Keratinocyte (primary cell): Measurements from ENCODE around the gene PRKCSH. TPM values are rescaled to one million over a fixed set of nuclear protein-coding genes. Genes with fewer than 3 reads are reported as not detected.

Experiments used
- DNase-seq: peaks from one replicate; pipeline ENCODE4 v3.0.0-alpha.2; 2011; ENCODE audit warnings: low read depth, missing footprints, low spot score
- FAIRE-seq: peaks from 2 replicates; lab custom pipeline; 2011; peaks lifted over from hg19 to GRCh38; lab: Jason Lieb, UNC
- H2AFZ ChIP-seq: 2 replicates; pipeline ENCODE4 v1.6.0; 2012; ENCODE audit warnings: low read length, control low read depth, inconsistent platforms; ENCODE audit not compliant: control insufficient read depth
- H3K27ac ChIP-seq: 2 replicates; pipeline ENCODE4 v1.5.1; 2011; ENCODE audit warnings: low read length; ENCODE audit not compliant: control insufficient read depth, insufficient read depth
- H3K27me3 ChIP-seq: 3 replicates; pipeline ENCODE4 v1.6.0; 2011; ENCODE audit warnings: low read length; ENCODE audit not compliant: control insufficient read depth, insufficient read depth; ENCODE audit errors: extremely low read depth
- H3K36me3 ChIP-seq, 2 experiments: 2 replicates in 1 of 2; 3 replicates in 1 of 2; pipeline ENCODE4 v1.5.1; 2011; ENCODE audit warnings: low read length in 2 of 2, mild to moderate bottlenecking in 1 of 2; ENCODE audit not compliant: control insufficient read depth in 2 of 2, insufficient read depth in 2 of 2; ENCODE audit errors: extremely low read depth in 1 of 2
- H3K4me1 ChIP-seq: 3 replicates; pipeline ENCODE4 v1.5.1; 2011; ENCODE audit warnings: low read length; ENCODE audit not compliant: control insufficient read depth, insufficient read depth; ENCODE audit errors: extremely low read depth
- H3K4me2 ChIP-seq: 3 replicates; pipeline ENCODE4 v1.6.0; 2011; ENCODE audit warnings: low read depth, low read length; ENCODE audit not compliant: control insufficient read depth, insufficient read depth; ENCODE audit errors: extremely low read depth
- H3K4me3 ChIP-seq, 3 experiments: fragments of 200-600 bp in 1 of 3; sonication (generic) in 1 of 3; 2 replicates in 2 of 3; 3 replicates in 1 of 3; pipeline ENCODE4 v1.5.1; 2011 to 2016; ENCODE audit warnings: low read length in 3 of 3, mild to moderate bottlenecking in 3 of 3, control low read depth in 2 of 3, inconsistent platforms in 1 of 3, low read depth in 1 of 3, mixed read lengths in 1 of 3, mixed run types in 1 of 3, moderate library complexity in 1 of 3; ENCODE audit not compliant: control insufficient read depth in 2 of 3, insufficient read depth in 2 of 3; ENCODE audit errors: extremely low read depth in 1 of 3
- H3K79me2 ChIP-seq: 2 replicates; pipeline ENCODE4 v1.6.0; 2012; ENCODE audit warnings: low read length; ENCODE audit not compliant: control insufficient read depth, insufficient read depth
- H3K9ac ChIP-seq: 3 replicates; pipeline ENCODE4 v1.6.0; 2011; ENCODE audit warnings: low read length; ENCODE audit not compliant: control insufficient read depth, insufficient read depth; ENCODE audit errors: extremely low read depth
- H3K9me1 ChIP-seq: 3 replicates; pipeline ENCODE4 v1.6.0; 2011; ENCODE audit warnings: low read length; ENCODE audit not compliant: control insufficient read depth, insufficient read depth; ENCODE audit errors: extremely low read depth
- H3K9me3 ChIP-seq: 2 replicates; pipeline ENCODE4 v1.5.1; 2012; ENCODE audit warnings: low read depth, low read length; ENCODE audit not compliant: control insufficient read depth
- H4K20me1 ChIP-seq: 3 replicates; pipeline ENCODE4 v1.6.0; 2011; ENCODE audit warnings: low read length; ENCODE audit not compliant: control insufficient read depth, insufficient read depth; ENCODE audit errors: extremely low read depth
- EZH2 ChIP-seq: IDR thresholded peaks from one replicate; pipeline ENCODE4 v1.6.1; 2012; ENCODE audit warnings: inconsistent platforms, mild to moderate bottlenecking, low read length, moderate library complexity
- dilution Hi-C: fragments of 300-500 bp; cut with MboI; formaldehyde crosslinking; loops from one replicate; pipeline ENCODE4 v1.7.0; 2020; ENCODE audit warnings: low sequenced_read_pairs; ENCODE audit not compliant: extremely low pct_ligation_motif_present
- polyA plus RNA-seq, 5 experiments: library from polyadenylated mRNA; depleted of rRNA in 3 of 5; stranded (reverse) in 3 of 5; stranded (forward) in 1 of 5; unstranded in 1 of 5; fragments of >200 nt; gene quantifications; 1 replicate in 1 of 5; 2 replicates in 3 of 5; 3 replicates in 1 of 5; pipeline versions ENCODE4 v1.2.1 to v1.2.3, GENCODE V29; 2011 to 2012; ENCODE audit warnings: missing spikeins in 2 of 5, low read depth in 1 of 5, low replicate concordance in 1 of 5
- TF ChIP-seq, protein P1 (sequence below), 3 experiments: IDR thresholded peaks in 1 of 3; conservative IDR thresholded peaks in 1 of 3; optimal IDR thresholded peaks in 1 of 3; 2 replicates in 2 of 3; 3 replicates in 1 of 3; pipeline versions ENCODE3 to v1.5.1; 2011; ENCODE audit warnings: low read length in 3 of 3, mild to moderate bottlenecking in 3 of 3, moderate library complexity in 2 of 3, control low read depth in 1 of 3, inconsistent platforms in 1 of 3; ENCODE audit not compliant: insufficient read depth in 2 of 3; ENCODE audit errors: extremely low read depth in 1 of 3

PRKCSH gene
- polyA plus RNA-seq, 1 donor (not counting 4 experiments of a cell fraction or from before 2014, with no cell fraction given), result 56.3 TPM

- no peaks in the 10 kb centered on the region for H3K9me3 ChIP-seq
- dilution Hi-C loops, result no loop called here
- no peak for FAIRE-seq
Observed at GRCh38 chr19:11448923-11449554, 13.6 kb downstream of the PRKCSH start.

DNA sequence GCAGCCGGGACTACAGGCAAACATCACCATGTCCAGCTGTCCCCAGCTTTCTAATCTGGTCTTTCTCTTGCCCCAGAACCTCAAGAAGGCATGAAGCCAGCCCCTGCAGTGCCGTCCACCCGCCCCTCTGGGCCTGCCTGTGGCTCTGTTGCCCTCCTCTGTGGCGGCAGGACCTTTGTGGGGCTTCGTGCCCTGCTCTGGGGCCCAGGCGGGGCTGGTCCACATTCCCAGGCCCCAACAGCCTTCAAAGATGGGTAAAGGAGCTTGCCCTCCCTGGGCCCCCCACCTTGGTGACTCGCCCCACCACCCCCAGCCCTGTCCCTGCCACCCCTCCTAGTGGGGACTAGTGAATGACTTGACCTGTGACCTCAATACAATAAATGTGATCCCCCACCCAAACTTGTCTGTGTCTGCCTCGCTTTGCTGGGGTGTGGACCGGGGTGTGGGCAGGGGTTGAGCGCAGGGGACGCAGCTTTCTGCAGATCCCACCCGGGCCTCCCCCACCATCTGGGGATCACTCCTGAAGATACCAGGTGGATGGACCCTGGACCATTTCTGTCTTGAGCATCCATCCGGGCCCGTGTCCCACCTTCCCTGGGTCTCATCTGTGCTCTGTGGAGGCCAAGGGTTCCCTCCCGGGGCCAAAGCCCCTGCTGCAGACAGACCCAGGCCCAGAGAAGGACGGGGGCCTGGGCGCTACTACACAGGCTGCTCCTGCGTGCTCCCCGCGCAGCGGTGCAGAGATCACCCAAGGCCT, 15.3 kb downstream of the PRKCSH start:
- DNase-seq (no peak), FAIRE-seq (no peak)
- dilution Hi-C loops, result no loop called here
- Histone ChIP-seq H3K36me3 (peaks cover 14 to 23% of the 10 kb centered on the region in 2 experiments), H4K20me1 (no peaks in the 10 kb centered on the region), H3K9ac (no peak overlapping the region), H3K4me3 (no peak overlapping the region), H3K79me2 (no peaks in the 10 kb centered on the region), H3K27me3 (no peaks in the 10 kb centered on the region), H2AFZ (no peak overlapping the region), H3K9me1 (no peaks in the 10 kb centered on the region), H3K4me1 (no peaks in the 10 kb centered on the region), H3K27ac (no peak overlapping the region), H3K4me2 (no peak overlapping the region), H3K9me3 (no peaks in the 10 kb centered on the region)
- TF ChIP-seq EZH2, result no peak
- TF ChIP-seq, protein P1, sequence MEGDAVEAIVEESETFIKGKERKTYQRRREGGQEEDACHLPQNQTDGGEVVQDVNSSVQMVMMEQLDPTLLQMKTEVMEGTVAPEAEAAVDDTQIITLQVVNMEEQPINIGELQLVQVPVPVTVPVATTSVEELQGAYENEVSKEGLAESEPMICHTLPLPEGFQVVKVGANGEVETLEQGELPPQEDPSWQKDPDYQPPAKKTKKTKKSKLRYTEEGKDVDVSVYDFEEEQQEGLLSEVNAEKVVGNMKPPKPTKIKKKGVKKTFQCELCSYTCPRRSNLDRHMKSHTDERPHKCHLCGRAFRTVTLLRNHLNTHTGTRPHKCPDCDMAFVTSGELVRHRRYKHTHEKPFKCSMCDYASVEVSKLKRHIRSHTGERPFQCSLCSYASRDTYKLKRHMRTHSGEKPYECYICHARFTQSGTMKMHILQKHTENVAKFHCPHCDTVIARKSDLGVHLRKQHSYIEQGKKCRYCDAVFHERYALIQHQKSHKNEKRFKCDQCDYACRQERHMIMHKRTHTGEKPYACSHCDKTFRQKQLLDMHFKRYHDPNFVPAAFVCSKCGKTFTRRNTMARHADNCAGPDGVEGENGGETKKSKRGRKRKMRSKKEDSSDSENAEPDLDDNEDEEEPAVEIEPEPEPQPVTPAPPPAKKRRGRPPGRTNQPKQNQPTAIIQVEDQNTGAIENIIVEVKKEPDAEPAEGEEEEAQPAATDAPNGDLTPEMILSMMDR (optimal IDR thresholded peaks at IDR 0.05 in 1 of 3, IDR thresholded peaks at IDR 0.05 in 1 of 3, conservative IDR thresholded peaks at IDR 0.05 in 1 of 3; ENCODE audit: extremely low read depth in 1 of 3, insufficient read depth in 2 of 3, low read length in 3 of 3), result no peak

More at GRCh38 chr19:11448923-11449554, 13.6 kb downstream of the PRKCSH start:
- H3K27me3 ChIP-seq, result no peaks in the 10 kb centered on the region
- no peak overlapping the region for H3K27ac ChIP-seq
- H3K4me1 ChIP-seq, result peaks cover 6% of the 10 kb centered on the region
- no peak overlapping the region for H3K9ac ChIP-seq
- H2AFZ ChIP-seq, result no peak overlapping the region
- H3K9me1 ChIP-seq, result no peaks in the 10 kb centered on the region
- TF ChIP-seq EZH2, result no peak
- TF ChIP-seq, protein P1 (optimal IDR thresholded peaks at IDR 0.05 in 1 of 3, IDR thresholded peaks at IDR 0.05 in 1 of 3, conservative IDR thresholded peaks at IDR 0.05 in 1 of 3; ENCODE audit: extremely low read depth in 1 of 3, insufficient read depth in 2 of 3, low read length in 3 of 3), result no peak
- peaks cover 7% of the 10 kb centered on the region for H3K79me2 ChIP-seq
- DNase-seq, result no peak
- no peak overlapping the region for H3K4me2 ChIP-seq
- peaks cover 21 to 30% of the 10 kb centered on the region in 2 experiments for H3K36me3 ChIP-seq
- H4K20me1 ChIP-seq, result no peaks in the 10 kb centered on the region
- no peak overlapping the region for H3K4me3 ChIP-seq
